Stomach (tissue), 4 donors: ENCODE measurements around the gene WASF2.

Source experiments
- EP300 ChIP-seq: sonication (generic); formaldehyde crosslinking; IDR thresholded peaks from one replicate; pipeline ENCODE4 v1.6.1; 2017; ENCODE audit warnings: antibody characterized with exemption
- POLR2A ChIP-seq, 4 donors: fragments of 450-650 bp; IDR thresholded peaks; one replicate each; pipeline ENCODE4 v1.6.1; 2016; ENCODE audit warnings: antibody characterized with exemption in 4 of 4, control low read depth in 2 of 4, mild to moderate bottlenecking in 1 of 4, moderate library complexity in 1 of 4
- TF ChIP-seq, protein P1 (sequence below), 7 experiments: fragments of 450-650 bp in 4 of 7; fragments of 200-600 bp in 3 of 7; sonication (generic) in 3 of 7; IDR thresholded peaks; one replicate each; pipeline ENCODE4 v1.5.1; 2016 to 2019; ENCODE audit warnings: antibody characterized with exemption in 7 of 7, control low read depth in 2 of 7, mild to moderate bottlenecking in 1 of 7

- TF ChIP-seq, protein P1, sequence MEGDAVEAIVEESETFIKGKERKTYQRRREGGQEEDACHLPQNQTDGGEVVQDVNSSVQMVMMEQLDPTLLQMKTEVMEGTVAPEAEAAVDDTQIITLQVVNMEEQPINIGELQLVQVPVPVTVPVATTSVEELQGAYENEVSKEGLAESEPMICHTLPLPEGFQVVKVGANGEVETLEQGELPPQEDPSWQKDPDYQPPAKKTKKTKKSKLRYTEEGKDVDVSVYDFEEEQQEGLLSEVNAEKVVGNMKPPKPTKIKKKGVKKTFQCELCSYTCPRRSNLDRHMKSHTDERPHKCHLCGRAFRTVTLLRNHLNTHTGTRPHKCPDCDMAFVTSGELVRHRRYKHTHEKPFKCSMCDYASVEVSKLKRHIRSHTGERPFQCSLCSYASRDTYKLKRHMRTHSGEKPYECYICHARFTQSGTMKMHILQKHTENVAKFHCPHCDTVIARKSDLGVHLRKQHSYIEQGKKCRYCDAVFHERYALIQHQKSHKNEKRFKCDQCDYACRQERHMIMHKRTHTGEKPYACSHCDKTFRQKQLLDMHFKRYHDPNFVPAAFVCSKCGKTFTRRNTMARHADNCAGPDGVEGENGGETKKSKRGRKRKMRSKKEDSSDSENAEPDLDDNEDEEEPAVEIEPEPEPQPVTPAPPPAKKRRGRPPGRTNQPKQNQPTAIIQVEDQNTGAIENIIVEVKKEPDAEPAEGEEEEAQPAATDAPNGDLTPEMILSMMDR (IDR thresholded peaks at IDR 0.05) = no peak
- no peak for TF ChIP-seq POLR2A (IDR thresholded peaks at IDR 0.05)
- TF ChIP-seq EP300 = no peak
These were observed 4.6 kb downstream of the WASF2 start for GRCh38 chr1:27485363-27485762.
